HL-60 (cell line): ENCODE data around the gene LRRC74A.

Experiments used
- DNase-seq, 2 experiments: peaks; one replicate each; pipeline ENCODE4 v3.0.0-alpha.2; 2010 to 2020; ENCODE audit warnings: low read depth in 1 of 2, low spot score in 1 of 2
- H3K27ac ChIP-seq: fragments of 250-450 bp; sonication (Bioruptor Pico); replicated peaks from 2 replicates; pipeline ENCODE4 v1.5.1; 2020; ENCODE audit warnings: mild to moderate bottlenecking, moderate library complexity
- H3K27me3 ChIP-seq: fragments of 250-450 bp; sonication (Bioruptor Pico); 2 replicates; pipeline ENCODE4 v1.5.1; 2021; ENCODE audit warnings: mild to moderate bottlenecking, moderate library complexity; ENCODE audit not compliant: insufficient read depth, poor library complexity, severe bottlenecking
- H3K4me3 ChIP-seq: replicated peaks from 2 replicates; pipeline ENCODE4 v1.5.1; 2011; ENCODE audit warnings: mild to moderate bottlenecking, control low read depth, low read length; ENCODE audit not compliant: insufficient read depth
- CTCF ChIP-seq: IDR thresholded peaks from one replicate; pipeline ENCODE4 v1.5.1; 2011; ENCODE audit warnings: low read length, control low read depth, inconsistent platforms; ENCODE audit not compliant: insufficient read depth
- GABPA ChIP-seq: IDR thresholded peaks from 2 replicates; pipeline ENCODE4 v1.6.1; 2012; ENCODE audit warnings: low read depth
- POLR2AphosphoS5 ChIP-seq: IDR thresholded peaks from 2 replicates; pipeline ENCODE4 v1.6.1; 2012; ENCODE audit warnings: low read depth
- REST ChIP-seq: IDR thresholded peaks from 2 replicates; pipeline ENCODE4 v1.6.1; 2012; ENCODE audit warnings: low read depth; ENCODE audit not compliant: insufficient replicate concordance
- SPI1 ChIP-seq: IDR thresholded peaks from 2 replicates; pipeline ENCODE4 v1.6.1; 2012; ENCODE audit warnings: low read depth, mild to moderate bottlenecking, borderline replicate concordance

Gene LRRC74A

GRCh38 chr14:76904100-76904739, 78.0 kb downstream of the LRRC74A start:
- no peak overlapping the region for H3K27ac ChIP-seq

GRCh38 chr14:76904740-76905569, 78.7 kb downstream of the LRRC74A start:
- TF ChIP-seq CTCF: no peak
- no peak for TF ChIP-seq GABPA
- peak; percentile 94 for TF ChIP-seq SPI1
- TF ChIP-seq POLR2AphosphoS5: peak; percentile 54; the same call in 1 of the 2 replicates
- Histone ChIP-seq H3K27me3 (no peaks in the 10 kb centered on the region), H3K27ac (no peak overlapping the region), H3K4me3 (no peak overlapping the region)
- DNase-seq: peak in 1 of 2 experiments; percentile 76

More at GRCh38 chr14:76904100-76904739, 78.0 kb downstream of the LRRC74A start:
- no peak for DNase-seq
- Histone ChIP-seq H3K4me3 (no peak overlapping the region), H3K27me3 (no peaks in the 10 kb centered on the region)
- TF ChIP-seq CTCF (no peak), REST (no peak), POLR2AphosphoS5 (no peak), GABPA (no peak), SPI1 (no peak)

- H3K27me3 ChIP-seq: no peaks in the 10 kb centered on the region
- H3K4me3 ChIP-seq: no peak overlapping the region
- TF ChIP-seq REST (no peak), POLR2AphosphoS5 (peak; percentile 90), SPI1 (0 out of 2 replicates have a peak, but pooled peaks have one; percentile 1)
- DNase-seq: peak in 1 of 2 experiments; percentile 83
- peak overlapping the region; percentile 59 for H3K27ac ChIP-seq
Observed at GRCh38 chr14:76908834-76909233, 82.6 kb downstream of the LRRC74A start.

GRCh38 chr14:76909266-76909665, 83.1 kb downstream of the LRRC74A start:
- TF ChIP-seq GABPA (no peak), POLR2AphosphoS5 (no peak), CTCF (no peak), REST (no peak), SPI1 (no peak)
- Histone ChIP-seq H3K27ac (peak overlapping the region; percentile 54), H3K4me3 (no peak overlapping the region), H3K27me3 (no peaks in the 10 kb centered on the region)
- DNase-seq: no peak
